Body of pancreas (tissue), 4 donors: Measurements from ENCODE around the gene CASP9.
"Not testable (repeated sequence)": the region's sequence is repeated elsewhere in the genome, so short reads cannot be mapped to it uniquely, and the experiment has no call there.

Experiments used
- CTCF ChIP-seq, 7 experiments: fragments of 450-650 bp in 4 of 7; fragments of 200-600 bp in 3 of 7; sonication (generic) in 3 of 7; IDR thresholded peaks; one replicate each; pipeline ENCODE4 v1.5.1; 2016 to 2019; ENCODE audit warnings: antibody characterized with exemption in 7 of 7
- POLR2A ChIP-seq, 3 donors: fragments of 450-650 bp; IDR thresholded peaks; one replicate each; pipeline ENCODE4 v1.6.1; 2016; ENCODE audit warnings: antibody characterized with exemption in 3 of 3, mild to moderate bottlenecking in 2 of 3

GRCh38 chr1:15482455-15482854 lies 41.6 kb downstream of the CASP9 start:
- not testable (repeated sequence) for TF ChIP-seq CTCF, POLR2A (IDR thresholded peaks at IDR 0.05)
